ENCODE data around the gene YPEL1.
A peak's percentile ranks its signal among the peaks of the same experiment; 100 is the strongest.

The YPEL1 gene, protein sequence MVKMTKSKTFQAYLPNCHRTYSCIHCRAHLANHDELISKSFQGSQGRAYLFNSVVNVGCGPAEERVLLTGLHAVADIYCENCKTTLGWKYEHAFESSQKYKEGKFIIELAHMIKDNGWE

DNA sequence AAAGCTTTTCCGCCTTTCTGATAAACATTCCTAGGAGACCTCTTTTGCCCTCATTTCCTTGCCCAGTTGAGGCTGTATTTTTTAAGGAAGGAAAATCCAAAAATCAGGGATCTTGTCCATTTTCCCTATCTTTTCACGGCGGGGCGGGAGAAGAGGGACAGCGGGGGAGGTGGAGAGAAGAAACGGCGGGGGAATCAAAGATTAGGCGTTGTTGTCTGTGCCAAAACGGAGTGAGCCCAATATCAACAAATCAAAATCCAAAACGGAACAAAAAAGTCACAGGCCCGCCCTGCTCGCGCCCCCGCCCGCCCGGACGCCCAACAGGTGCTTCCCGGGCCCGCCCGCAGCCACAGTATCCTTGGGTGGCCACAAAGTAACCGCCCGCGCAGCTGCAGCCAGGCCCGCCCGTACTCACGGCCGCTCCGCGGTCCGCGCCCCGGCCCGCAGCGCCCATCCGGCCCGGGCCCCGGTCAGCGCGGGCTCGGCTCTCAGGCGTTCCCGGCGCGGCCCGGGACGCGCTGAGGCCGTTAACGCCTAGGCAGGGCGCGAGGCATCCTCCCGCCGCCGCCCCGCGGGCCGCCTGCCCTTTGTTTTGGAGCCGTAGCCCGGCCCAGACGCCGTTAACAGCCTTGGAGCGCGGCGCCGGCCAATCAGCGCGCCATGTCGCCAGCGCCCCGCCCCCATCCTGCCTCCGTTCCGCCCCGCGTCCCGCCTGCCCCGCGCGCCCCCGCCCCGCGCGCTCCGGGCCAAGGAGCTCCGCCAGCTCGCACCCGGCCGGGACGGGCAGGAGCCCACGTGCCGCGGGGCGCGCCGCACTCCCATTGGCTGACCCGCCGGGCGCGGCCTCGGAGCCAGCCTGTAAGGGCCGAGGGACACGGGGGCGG is at the start of gene YPEL1:
TSS of gene YPEL1 (minus strand) at position 595 of the 884 bp plus-strand sequence. CDS start 25,050 bp downstream, outside the sequence.
- peak; percentile 97 for DNase-seq (ENCODE audit: low spot score)

- no peak for DNase-seq (ENCODE audit: low spot score)
These were observed 44.7 kb upstream of the YPEL1 start for GRCh38 chr22:21780259-21780658.

- no peak for DNase-seq (ENCODE audit: low spot score)
These were observed 43.9 kb upstream of the YPEL1 start for GRCh38 chr22:21779444-21779843.

DNA sequence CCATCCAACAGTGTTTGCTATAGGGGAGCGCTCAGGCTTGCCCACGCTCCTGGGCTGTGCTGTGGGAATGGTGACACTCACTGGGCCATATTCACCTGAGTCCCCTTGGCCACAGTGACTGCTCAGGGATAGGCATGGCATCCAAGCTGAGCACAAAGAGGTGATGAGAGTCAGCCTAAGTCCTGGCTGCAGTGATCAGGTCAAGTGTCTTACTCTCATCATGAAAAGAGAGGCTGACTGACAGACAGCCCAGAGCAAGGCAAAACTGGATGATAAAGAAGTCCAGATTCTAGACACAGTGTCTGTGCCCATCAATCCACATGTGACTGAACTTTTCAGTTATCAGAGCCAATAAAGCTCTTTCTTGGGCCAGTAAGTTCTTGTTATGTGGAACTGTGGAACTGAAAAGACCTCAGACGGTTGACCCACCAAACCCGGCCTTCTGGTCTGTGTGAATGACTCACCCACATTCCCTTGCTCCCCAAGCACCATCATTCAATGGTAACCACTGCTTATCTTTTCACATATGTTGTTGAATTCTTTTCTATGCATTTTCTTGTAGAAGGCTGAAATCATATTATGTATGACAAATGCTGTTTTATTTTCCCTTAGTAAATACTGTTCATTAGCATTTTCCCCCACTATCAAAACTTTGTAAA is 43.2 kb upstream of the YPEL1 start:
- DNase-seq (ENCODE audit: low spot score), result peak; percentile 67

DNA sequence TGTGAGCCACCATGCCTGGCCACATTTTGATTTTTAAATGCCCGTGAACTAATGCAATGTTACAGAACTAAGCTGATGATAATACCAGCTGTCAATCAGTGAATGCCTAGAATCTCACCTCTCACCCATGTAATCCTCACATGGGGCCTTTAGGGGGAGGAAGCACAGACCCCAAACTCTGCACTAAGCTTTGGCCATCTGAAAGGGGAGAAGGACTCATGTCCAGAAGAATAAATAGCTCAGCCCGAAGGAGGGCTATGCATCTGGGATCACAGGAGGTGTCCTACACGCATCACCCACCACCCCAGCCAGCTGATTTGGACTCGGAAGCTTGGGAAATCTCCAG is 36.0 kb upstream of the YPEL1 start:
- no peak for DNase-seq (ENCODE audit: low spot score)

DNA sequence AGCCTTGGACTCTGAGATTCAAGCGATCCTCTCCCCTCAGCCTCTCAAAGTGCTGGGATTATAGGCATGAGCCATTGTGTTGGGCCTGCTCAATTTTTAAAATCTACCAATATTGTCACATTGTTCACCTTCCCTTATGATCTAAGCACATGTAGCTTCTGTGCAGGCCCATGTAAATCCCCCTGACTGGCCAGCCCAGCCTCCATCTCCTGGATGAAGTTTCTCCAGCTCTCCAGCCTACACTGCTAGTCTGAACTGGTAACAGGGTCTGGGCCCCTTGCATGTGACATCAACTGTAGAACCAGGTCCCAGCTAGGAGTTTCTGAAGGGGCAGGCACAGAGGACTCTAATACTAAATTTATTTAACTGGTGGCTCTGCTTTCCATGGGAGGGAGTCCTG is 32.8 kb upstream of the YPEL1 start:
- DNase-seq (ENCODE audit: low spot score), result no peak

DNA sequence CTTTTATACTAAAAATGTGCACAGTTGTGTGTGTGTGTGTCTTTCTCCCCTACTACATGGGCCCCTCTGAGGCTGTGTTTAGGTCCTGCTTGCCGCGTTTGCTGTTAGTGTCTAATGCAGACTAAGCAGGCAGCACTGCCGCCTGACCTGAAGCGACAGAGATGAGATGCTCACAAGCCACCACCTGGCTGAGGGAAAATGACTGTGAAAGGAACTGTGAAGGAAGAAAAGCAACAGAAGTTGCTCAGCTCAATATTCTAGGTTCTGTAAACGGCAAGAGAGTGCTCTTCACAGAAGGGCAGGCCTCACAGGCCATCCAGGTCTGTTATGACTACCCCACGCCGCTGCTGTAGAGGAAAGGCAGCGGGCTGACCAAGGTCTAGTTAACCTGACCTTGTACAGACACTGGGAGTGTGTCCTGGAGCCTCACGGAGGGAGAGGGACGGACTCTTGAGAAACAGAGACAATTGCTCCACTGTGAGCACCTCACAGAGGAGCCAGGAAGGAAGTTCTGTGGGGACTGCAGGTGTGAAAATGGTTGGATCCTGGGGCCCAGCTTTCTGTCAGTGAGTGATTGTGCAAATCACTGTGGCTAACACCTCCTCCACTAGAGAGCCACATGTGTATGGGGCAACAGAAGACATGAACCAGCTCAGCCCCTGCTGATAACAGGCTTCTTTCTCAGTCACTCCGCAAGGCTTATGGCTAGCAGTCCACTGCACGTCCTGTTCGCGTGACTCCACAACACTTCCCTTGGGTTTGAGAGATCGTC is 31.3 kb upstream of the YPEL1 start:
- no peak for DNase-seq (ENCODE audit: low spot score)

- DNase-seq (ENCODE audit: low spot score), result no peak
These were observed 30.4 kb upstream of the YPEL1 start for GRCh38 chr22:21765909-21766529.

DNA sequence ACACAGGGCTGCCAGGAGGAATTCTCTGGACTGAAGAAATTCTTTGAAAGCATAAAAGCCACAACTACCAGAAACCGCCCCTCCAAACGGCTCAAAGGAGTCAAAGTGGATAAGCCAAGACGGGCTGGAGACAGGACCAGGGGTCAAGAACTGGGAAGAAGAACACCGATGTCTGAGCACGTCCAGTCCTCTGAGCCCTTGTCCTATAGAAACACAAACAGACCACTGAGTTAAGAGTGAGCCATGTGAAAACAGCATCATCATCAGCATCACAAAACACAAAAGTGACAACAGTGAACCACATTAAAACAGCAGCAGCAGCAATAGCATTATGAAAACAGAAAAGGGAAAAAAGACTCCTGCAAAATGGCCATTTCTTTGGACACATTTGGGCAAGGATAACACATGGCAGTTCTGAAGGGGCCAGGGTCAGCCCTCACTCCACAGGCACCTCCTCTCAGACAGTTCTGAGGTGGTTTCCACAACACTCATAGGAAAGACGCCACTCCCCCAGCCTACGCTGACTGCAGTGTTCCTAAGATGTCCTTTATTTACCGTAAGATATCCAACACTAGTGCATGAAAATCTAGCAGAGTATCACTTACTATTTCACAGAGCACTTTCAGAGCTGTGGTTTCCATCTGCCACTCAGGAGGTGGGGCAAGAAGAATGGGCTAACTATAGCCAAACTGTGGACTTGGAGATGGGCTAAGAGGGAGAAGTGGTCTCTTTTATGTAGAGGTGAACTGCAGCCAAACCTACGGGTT is 28.6 kb upstream of the YPEL1 start:
- DNase-seq (ENCODE audit: low spot score), result no peak

GRCh38 chr22:21762712-21763581 is 27.4 kb upstream of the YPEL1 start:
- DNase-seq (ENCODE audit: low spot score), result no peak

GRCh38 chr22:21761994-21762680 is 26.5 kb upstream of the YPEL1 start:
- no peak for DNase-seq (ENCODE audit: low spot score)

- DNase-seq (ENCODE audit: low spot score), result no peak
These were observed 25.5 kb upstream of the YPEL1 start for GRCh38 chr22:21761086-21761485.

GRCh38 chr22:21760640-21761039 is 25.0 kb upstream of the YPEL1 start:
- DNase-seq (ENCODE audit: low spot score), result no peak

- DNase-seq (ENCODE audit: low spot score), result no peak
These were observed 24.2 kb upstream of the YPEL1 start for GRCh38 chr22:21759646-21760376.

- DNase-seq (ENCODE audit: low spot score), result no peak
These were observed 23.5 kb upstream of the YPEL1 start for GRCh38 chr22:21759093-21759492.

DNA sequence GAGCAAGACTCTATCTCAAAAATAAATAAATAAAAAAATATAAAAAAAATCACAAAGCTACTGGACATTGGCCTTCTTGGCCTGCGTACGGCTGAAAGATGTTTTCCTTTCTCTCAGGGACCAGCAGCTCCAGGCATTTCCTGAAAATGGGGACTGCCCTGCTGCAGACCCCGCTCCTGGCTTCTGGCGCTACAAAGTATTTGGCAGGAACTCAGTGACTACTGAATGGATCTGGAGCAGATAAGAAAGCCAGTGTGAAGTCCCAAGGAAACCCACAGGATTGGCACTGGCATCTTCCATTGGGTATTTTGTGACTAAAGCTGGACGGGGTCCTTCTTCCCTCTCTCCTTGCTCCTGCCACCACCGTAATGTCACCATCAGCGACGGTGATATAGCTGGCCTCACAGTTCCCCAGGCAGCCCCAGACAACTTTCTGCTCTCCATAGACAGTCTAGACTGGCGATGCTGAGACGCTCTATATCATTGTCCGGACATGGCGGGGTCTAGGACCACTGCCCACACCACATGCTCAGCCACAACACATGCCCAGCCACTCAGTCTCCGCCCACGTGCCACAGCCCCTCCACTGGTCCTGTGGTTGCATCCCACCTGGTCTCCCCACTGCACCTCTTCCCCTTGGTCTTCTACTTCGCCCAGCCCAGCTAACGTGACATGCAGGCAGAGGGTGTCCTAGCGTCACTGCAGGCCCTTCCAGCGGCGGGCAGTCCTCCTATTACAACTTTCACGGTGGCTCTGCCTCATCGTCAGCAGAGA is 22.7 kb upstream of the YPEL1 start:
- DNase-seq (ENCODE audit: low spot score), result no peak

GRCh38 chr22:21755851-21756284 is 20.3 kb upstream of the YPEL1 start:
- DNase-seq (ENCODE audit: low spot score), result peak; percentile 36

DNA sequence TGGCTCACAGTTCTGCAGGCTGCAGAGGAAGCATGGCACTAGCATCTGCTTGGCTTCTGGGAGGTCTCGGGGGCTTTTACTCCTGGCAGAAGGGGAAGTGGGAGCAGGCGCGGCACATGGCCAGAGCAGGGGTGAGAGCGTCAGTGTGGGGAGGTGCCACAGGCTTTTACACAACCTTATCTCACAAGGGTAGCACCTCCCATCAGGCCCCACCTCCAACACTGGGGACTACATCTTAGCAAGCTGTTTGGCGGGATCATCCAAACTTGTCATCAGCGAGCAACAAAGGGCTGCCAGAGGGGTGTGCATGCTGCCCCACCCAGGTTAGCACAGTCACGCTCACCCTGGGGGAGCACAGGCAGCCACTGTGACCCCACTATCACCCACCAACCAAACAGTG is 18.9 kb upstream of the YPEL1 start:
- DNase-seq (ENCODE audit: low spot score), result no peak

All from kidney tubule cell (primary cell).